GM19035 (cell line): ENCODE results near the gene DUSP19.
A peak's percentile ranks its signal among the peaks of the same experiment; 100 is the strongest.
"Not testable (repeated sequence)": the region's sequence is repeated elsewhere in the genome, so short reads cannot be mapped to it uniquely, and the experiment has no call there.

Experiments used
- ATAC-seq: cut with Tn5 transposase; IDR thresholded peaks from one replicate; pipeline ENCODE4 v1.9.1; 2021; ENCODE audit not compliant: unreplicated experiment

Gene DUSP19, protein sequence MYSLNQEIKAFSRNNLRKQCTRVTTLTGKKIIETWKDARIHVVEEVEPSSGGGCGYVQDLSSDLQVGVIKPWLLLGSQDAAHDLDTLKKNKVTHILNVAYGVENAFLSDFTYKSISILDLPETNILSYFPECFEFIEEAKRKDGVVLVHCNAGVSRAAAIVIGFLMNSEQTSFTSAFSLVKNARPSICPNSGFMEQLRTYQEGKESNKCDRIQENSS

DNA sequence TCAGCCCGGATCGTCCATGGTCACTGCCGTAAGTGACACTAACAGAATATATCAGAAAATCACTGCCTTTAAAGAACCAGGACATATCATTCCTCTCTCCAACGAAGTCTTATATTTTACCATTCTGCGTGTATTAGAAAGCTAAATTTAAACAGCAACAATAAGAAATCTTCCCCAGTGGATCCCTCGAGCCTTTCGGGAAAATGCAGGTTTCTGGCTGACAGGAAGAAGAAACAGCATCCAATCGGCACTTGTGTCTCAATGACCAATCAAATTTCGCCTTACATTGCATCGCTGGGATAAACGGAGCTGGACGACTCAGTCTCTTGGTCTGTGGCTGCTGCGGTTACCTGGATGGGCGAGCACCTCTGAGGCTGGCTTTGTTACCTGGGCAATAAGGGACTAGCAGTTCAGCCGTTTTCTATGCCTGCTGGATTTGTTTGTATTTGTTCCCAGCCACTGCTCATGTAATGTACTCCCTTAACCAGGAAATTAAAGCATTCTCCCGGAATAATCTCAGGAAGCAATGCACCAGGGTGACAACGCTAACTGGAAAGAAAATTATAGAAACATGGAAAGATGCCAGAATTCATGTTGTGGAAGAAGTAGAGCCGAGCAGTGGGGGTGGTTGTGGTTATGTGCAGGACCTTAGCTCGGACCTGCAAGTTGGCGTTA is at the start of gene DUSP19:
TSS of gene DUSP19 (plus strand) at position 284 of the 675 bp plus-strand sequence. CDS start at position 471, 187 bp downstream.
- ATAC-seq = peak; percentile 94

DNA sequence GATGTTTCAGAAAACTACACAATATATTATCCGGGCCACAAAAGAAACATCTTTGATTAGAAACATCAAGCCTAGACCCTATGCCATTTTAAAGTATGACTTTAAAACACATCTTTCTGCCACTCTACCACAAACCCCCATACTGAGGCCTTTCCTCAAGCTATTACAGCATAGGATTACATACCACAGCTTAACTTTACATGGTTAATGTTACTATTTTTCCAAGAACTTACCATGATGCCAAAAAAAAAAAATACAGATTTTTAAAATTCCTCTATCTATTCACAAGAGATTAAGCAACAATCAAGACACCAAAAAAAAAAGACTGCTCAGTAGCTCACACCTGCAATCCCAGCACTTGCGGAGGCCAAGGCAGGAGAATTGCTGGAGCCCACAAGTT is 49.3 kb upstream of the DUSP19 start:
- no peak for ATAC-seq

DNA sequence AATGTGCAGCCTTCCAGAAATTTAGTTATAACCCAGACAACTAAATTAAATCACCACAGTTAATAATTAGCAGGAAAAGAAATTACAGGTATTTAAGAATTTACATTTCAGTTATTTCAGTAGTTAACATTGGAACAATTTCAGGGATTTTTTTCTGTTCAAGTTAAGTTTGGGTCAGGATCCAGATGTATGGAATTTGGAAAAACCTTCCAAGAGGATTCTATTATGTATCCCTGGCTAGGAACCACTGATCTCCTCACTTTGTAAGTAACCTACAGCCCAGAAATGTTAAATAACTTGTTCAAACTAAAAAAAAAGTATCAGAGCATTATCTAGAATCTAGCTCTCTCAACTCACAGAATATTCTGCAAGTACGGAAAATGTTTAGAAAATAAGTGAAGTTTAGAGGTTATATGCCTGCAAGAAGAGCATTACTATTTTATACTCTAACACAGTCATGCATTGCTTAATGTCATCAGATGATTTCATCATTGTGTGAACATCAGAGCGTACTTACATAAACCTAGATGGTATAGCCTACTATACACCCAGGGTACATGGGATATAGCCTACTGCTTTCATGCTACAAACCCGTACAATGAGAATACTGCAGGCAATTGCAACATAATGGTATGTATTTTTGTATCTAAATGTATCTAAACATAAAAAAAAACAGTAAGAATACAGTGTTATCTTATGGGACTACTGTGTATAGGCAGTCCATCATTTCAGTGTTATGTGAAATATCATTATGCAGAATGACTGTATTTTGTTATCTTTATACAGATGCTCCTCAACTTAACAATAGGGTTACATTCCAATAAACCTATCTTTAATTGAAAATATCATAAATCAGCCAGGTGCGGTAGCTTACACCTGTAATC is 46.4 kb upstream of the DUSP19 start:
- no peak for ATAC-seq

DNA sequence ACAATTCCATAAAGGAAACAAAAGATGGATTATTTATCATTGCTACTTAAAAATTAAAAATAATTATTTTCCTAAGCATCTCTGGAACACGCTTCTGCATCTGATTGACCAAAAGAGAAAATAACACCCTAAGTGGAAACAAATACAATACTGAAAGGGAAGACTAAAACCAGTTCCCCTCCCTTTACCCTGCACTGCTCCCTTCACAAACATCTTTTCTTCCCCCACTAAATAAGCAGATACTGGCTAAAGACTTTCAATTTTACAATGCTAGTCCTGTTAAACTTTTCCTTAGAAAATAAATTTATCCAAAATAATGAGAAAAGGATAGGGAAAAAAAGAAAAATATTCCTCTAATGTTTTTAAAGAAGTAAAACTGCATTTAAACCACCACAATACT is 44.6 kb upstream of the DUSP19 start:
- no peak for ATAC-seq

DNA sequence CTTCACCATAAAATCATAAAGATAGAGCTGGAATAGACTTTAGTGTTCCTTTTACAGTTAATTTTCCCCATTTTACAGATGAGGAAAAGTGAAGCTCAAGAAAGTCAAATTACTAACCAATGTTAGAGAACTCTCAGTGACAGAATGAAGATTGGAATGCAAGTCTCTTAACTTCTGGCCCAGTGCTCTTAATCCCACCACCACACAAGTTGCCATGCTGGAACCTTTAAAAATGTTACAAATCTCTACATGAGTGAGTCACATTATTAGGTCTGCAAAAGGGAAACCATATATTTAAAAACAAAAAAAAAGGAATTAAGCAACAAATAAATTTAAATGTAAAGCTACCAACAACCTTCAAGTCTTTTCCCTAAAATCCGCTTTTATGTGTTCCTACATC is 43.7 kb upstream of the DUSP19 start:
- ATAC-seq = no peak

DNA sequence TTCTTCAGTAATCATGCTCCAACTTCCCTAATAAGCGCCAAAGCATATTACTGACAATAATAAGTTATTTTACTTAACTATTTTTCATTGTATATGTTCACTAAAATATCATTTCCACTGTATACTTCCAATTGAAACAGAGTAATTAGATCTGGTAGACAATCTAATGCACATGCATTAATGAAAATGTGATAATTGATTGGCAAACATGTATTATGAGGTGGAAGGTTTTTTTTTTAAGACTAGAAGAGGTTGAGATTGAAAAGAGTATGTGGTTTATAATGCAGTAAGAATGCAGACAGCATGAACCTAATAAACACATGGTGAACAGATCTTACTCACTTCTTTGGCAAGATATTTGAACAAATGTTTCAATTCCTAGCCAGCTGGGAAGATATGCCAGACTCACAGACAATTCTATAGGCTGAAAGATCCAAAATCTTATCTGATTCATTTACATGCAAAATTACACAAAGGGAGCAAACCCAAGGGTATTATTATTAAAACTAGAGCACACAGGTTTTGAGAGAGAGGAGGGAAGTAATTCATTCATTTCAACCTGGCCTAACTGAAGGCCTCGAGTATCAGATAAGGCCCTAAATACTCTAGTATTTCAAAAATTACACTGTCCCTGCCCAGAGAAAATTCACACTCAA is 43.1 kb upstream of the DUSP19 start:
- ATAC-seq = no peak

DNA sequence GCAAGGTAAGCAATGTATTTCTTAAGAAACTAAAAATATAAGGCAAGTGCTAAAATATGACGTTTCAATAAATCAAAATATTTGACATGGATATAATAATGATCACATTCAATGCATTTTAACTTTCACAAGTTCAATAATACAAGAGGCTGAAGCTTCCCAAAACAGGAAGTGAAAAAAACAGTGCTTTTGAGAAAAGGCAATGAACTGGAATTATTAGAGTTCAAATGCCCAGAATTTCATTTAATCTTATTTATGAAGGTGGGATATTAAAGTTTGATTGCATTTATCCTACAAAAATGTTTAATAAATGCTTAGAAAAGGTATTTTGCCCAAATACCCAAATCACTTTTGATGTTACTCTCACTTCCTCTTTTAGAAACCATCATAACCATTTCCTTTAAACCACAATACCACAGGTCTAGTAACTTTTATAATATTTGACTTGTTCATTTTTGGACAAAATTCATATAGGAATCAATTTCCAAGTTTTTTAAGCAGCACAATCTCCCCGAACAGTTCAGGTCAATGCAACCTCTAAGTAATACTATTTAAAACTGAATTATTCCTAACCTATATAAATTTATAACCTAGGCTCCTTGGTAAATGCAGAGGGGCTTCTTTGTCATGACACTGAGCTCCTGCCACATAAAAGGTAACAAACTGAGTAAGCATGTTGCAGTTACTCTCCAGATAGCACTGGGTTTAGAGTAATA is 42.4 kb upstream of the DUSP19 start:
- peak; percentile 58 for ATAC-seq

DNA sequence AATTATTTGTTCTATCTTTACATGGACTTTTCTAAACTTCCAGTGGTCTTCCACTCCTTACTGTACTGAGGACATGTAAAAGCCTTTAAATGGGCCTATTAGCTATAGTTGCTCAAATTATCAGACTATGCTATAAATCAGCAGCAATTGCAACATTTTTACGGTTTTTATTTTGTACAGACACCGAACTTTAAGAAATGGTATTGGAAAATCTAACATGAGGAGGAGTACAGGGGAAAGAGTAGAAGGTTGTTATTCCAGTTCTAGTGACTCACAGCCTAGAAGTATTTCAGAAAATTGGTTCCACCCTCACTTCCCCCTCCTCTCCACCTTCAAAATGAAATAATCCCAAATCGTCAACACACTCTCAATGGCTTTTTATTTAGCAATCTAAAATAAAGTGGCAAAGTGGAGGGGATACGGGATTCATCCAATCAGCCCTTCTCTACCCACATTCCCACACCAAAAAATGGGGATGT is 41.4 kb upstream of the DUSP19 start:
- no peak for ATAC-seq

DNA sequence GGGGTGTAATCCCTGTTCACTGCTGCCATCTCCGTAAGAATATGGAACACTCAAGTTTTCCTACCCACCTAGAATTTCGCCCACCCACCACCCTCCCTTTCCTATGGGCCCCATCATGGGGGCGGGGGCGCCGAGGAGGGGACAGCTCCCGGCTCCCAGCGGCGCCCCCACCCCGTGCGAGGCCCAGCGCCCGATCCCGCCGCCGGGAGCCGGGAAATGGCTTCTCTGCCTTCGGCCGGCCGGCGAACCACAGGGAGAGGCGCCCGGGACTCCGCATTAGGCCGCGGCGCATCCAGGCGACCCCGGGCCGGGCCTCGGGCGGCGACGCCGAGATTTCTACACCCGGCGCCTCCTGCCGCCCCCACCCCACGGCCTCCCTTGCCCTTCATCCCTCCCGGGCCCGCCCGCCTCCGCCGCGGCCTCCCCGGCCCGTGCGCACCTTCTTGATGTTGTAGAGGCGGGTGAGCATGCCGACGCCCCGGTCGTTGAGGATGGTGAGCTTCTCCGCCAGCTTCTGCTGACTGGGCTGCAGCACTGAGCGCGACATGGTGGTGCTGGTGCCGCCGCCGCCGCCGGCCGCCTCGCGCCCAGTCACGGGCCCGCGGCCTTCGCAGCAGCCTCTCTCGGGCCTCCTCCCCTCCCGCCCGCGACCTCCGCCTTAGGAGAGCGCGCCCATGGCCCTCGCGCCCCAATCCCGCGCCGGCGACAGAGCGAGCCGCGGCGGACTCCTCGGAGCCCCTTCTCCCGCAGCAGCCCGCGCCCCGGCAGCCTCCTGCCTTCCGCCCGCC is 40.8 kb upstream of the DUSP19 start:
- peak; percentile 47 for ATAC-seq

DNA sequence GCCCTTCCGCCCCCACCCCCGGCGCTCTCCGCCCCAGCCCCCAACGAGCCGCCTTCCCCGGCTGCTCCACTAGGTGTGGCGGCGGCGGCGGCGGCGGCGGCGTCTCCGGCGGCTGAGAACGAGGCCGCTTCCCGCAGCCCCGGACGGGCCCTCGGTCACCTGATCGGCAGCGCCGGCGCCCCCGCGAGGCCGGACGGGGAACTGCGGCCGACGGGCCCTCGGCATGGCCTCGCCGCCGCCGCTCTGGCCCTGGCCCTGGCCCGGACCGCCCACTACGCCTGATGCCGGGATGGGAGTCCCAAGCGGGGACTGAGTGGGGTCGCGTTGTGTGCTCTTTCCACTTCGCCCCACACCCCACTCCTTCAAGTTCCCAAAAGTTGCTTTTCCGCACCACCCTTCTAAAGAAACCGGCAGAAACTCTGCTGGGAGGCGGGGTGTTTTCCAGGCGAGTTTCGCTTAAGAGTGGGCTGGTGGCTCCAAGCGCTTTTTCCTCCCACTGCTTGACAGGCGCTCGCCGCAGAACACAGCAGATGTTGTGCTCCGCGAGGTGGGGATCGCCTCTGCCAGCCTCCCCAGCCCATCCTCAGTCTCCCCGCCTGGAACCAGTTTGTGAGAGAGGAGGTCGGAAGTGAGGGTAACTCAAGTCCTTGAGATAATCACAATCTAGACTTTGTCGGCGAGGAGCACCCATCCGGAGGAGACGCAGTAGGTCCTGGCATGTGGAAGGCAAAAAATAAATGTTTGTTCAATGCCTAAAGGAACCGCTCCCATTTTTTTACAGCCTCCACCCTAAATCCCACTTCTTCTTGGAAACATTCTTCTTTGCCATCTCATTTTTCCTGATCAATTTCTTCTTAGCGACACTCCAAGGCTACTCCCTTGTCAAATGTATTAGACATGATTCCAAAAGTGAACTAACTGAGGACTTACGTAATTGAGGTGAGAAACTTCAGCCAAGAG is 39.9 kb upstream of the DUSP19 start, which contains the start of gene NCKAP1:
TSS of gene NCKAP1 (minus strand) at position 117 of the 960 bp plus-strand sequence. CDS start 358 bp downstream, outside the sequence.
- ATAC-seq = peak; percentile 78

DNA sequence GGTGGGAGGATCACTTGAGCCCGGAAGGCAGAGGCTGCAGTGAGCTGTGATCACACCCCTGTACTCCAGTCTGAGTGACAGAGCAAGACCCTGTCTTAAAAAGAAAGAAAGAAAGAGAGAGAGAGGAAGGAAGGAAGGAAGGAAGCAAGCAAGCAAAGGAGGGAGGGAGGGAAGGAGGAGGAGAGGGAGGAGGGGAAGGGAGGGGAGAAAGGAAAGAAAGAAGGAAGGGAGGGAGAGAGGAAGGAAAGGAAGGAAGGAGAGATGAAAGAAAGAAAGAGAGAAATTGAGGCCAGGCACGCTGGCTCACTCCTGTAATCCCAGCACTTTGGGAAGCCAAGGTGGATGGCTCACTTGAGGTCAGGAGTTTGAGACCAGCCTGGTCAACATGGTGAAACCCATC is 37.9 kb upstream of the DUSP19 start:
- ATAC-seq = no peak

DNA sequence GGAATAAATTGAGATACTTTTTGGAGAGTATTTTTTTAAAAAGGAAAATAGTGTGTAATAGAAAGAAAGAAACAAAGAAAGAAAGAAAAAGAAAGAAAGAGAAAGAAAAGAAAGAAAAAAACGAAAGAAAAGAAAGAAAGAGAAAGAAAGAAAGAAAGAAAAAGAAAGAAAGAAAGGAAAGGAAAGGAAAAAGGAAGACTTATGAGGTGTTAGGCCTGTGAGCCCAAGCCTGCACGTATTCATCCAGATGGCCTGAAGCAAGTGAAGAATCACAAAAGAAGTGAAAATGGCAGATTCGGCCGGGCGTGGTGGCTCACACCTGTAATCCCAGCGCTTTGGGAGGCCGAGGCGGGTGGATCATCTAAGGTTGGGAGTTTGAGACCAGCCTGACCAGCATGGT is 35.0 kb upstream of the DUSP19 start:
- not testable (repeated sequence) for ATAC-seq

DNA sequence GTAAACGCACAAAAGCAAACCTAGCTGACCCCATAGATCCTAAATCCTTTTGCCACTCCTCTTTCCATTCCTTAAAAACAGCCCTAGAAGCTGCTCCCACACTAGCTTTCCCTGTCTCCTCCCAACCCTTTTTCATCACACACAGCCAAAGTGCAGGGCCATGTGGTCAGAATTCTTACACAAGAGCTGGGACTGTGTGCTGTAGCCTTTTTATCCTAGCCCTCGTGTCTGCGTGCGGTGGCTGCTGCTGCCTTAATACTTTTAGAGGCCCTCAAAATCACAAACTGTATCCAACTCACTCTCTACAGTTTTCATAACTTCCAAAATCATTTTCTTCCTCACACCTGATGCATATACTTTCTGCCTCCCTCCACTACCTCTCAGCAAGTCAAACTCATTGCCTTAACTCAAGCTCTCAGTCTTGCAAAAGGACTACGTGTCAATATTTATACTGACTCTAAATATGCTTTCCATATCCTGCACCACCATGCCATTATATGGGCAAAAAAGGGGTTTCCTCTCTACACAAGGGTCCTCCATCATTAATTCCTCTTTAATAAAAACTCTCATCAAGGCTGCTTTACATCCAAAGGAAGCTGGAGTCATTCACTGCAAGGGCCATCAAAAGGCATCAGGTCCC is 30.9 kb upstream of the DUSP19 start:
- not testable (repeated sequence) for ATAC-seq

DNA sequence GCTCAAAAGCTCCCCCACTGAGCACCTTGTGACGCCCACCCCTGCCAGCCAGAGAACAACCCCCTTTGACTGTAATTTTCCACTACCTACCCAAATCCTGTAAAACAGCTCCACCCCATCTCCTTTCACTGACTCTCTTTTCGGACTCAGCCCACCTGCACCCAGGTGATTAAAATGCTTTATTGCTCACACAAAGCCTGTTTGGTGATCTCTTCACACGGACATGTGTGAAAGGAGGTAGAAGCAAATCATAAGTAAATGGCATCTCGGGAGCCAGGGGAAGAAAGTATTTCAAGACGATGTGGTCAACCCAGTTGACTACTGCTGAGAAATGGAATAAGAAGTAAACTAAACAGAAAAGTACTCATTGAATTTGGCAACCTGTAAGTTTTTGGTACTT is 29.1 kb upstream of the DUSP19 start:
- ATAC-seq = no peak

DNA sequence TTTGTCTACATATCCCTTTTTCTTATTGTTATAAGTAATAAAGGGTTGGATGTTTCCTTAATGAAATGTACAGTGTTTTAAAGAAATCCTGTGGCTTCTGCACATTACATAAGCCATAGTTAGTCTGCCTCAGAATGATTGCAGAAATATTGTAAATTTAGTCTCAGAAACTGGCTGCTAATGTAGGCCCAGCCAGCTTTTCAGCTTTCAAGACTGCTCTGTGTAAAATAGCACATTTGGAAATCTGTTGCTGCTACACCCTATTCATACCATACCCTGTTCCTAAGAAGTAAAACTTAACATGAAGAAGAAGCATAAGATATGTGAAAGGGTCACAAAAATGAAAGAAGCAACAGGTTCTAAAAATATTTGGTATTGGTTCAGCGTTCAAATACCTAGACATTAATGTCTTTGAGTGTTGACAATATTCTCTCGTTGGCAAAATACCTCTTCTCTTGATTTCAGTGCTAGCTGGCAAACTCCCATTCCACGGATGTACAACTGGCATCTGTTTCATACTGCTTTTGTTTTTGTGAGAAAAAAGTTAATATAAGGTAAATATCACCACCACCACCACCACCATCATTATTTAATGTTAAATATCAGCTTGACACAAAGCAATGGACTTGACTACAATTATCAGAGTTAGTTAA is 21.1 kb upstream of the DUSP19 start:
- peak; percentile 57 for ATAC-seq

DNA sequence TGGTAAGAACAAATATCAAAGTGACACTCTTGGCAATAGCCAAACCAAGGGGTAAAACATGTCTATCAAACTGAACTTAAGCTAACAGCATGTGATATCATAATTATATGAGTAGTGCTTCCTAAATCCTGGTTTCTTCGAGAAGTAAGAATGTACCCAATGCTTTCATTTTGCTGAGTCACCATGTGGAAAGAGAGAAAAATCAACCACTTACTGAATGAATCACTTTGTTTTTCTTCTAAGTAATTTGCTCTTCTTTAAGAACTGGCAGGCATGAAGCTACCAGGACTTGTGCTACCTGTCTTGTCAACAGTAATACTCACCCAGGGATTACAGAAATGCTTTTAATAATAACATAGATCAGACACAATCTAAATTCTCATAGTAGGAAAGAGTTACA is 19.0 kb upstream of the DUSP19 start:
- ATAC-seq = no peak

DNA sequence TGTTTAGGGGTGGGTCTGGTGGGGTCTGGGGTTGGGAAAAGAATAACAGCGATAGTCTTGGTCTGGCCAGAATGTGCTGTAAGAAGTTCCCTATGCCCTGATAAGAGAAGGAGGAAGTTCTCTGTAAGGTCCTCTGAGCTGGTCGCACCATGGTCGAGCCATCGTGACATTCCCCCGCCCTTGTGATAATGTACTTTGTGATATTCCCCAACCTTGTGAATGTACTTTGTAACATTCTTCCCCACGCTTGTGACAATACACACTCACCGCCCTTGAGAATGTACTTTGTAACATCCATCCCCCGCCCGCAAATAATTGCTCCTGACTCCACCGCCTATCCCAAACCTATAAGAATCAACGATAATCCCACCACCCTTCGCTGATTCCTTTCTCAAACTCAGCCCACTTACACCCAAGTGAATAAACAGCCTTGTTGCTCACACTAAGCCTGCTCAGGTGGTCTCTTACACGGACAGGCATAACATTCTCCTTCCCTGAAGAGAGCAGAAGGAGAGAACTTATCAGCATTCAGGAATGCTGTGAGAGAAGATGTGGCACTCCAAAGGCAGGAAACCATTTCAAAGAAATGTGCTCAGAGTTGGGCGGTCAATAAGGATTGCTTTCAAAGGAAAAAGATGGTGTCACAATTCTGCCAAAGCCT is 17.8 kb upstream of the DUSP19 start:
- ATAC-seq = no peak
